Inflammatory macrophage (primary cell): Measurements from ENCODE around the gene BCKDHB.

Experiments used
- DNase-seq, 2 donors: peaks; one replicate each; pipeline ENCODE4 v3.0.0-alpha.2; 2020 to 2022

Gene BCKDHB

DNA sequence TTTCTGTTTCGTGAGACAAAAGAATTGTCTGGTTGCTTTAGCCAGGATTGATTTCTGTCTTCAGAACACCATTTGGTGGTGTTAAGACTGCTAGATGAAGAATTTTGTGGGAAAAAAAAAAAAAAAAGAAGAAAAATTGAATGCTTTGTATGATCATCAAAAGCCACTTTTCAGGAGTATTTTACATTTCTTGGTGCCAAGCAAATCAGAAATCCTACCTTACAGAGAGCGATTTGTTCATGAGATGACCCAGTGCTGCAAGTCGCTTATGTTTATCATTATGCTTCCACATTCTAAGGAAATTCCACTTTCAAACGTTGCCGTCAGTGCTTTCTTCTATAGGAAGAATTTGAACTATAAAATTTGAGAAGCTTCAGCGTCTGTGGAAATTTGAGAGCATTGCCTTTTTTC, 228.7 kb downstream of the BCKDHB start:
- no peak for DNase-seq

DNA sequence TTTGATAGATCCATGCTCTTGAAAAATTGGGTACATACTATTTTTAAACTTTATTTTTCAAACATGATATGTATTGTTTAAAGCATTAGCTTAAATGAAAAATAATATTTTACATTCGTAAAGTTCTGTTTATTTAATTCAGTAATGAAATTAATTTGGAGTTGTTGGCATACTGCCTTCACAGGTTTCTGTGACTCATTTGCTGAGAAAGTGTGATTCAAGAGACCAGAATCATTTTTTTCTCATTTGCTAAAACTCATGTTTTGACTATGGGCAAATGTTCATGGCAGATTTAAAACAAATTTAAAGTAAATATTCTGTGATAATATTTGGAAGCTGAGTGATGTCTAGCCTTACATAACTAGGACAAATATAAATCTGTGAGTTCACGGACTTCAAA, 230.4 kb downstream of the BCKDHB start:
- no peak for DNase-seq

DNA sequence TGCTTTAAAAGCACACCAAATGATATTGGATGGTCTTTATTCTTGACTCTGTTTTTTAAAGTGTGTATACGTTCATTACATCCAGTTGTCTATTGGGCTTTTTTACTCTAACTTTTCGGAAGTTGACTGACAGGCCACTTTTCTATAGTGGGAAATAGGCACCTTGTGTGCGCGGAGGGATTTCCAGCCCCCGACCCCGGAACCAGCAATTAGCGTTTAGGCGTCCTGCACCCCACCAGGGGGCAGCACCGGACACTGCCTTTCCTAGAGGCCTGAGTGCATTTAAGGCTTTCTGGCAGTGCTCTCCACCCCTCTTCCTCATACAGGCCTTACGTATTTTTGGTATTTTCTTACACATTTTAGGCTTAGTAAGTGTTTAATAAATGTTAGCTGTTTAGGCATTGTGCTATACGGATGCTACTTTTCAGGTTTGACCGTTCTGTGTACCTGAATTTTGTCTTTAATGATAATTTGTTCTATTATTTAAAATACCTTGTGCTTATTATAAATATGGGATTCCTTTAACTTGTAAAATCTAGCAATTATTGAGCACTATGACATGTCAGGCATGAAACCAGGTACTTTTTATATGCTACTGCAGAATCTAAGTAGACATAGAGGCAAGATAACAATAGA, 231.8 kb downstream of the BCKDHB start:
- DNase-seq: peak; percentile 49 to 77

DNA sequence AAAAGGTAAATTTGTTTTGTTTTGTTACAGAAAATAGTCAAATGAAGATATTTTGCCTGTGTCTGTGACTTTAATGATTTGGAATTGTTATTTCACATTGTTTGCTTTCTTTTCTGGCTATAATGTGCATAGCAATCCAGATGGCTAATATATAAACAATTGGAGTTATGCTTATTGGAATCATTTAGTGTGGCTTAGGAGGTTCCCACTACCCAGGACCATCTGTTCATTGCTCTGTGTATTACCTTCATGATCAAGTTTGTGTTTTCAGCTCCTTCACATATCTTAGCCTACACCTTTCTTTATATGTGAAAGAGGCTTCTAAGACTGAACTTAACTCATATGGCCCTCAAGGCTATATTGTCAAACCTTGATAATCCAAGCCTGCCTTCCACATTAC, 232.9 kb downstream of the BCKDHB start:
- DNase-seq: no peak

DNA sequence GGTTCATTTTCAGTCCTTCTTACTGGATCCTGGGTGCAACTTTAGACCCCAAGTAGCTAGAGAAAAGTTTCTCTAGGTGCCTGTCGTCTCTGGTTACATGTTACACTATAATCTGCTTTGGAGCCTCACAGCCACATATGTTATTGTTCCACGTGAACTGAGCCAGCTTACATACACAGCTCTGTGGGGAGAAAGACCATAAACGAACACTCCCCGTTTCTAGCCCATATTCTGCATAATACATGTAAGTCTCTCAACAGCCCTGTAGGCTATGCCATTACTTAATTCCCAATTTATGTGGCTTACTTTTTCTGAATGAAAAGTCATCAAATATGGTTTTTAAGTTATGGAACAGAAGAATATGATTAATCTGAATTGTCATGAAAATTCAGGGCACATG, 233.8 kb downstream of the BCKDHB start:
- DNase-seq: no peak

DNA sequence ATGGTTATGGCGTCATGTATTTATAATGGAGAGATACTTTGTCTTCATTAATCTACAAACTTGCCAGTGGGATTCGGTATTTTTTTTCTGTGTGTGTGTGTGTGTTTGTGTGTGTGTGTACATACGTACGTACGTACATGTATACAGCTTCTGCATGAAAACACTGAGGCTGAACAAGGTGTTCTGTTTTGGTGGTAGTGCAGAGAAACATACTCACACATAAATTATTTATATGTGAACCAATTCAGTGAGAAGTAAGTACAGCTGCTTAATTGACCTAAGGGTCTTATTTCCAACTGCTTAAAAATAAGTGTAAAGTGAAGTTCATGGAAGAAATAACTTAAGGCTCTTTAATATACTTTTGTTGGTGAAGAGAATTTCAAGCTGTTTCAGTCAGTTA, 234.2 kb downstream of the BCKDHB start:
- no peak for DNase-seq

DNA sequence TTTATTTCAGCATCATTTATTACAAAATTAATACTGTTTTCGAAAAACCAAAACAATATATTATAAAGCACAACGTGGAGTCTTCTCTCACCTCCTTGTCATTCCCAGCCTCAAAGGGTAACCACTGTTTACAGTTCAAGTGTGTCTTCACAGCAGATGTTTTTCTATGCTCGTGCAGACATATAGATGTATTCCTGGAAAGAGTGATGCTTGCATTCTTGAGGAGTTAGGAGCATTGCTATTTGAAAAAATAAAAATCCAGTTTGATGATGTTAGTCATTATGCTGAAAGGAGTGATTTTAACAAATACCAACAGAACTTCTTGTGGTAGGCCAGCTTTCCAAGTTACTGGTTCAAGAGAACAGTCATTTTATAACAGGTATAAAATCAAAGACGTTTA, 234.9 kb downstream of the BCKDHB start:
- no peak for DNase-seq

DNA sequence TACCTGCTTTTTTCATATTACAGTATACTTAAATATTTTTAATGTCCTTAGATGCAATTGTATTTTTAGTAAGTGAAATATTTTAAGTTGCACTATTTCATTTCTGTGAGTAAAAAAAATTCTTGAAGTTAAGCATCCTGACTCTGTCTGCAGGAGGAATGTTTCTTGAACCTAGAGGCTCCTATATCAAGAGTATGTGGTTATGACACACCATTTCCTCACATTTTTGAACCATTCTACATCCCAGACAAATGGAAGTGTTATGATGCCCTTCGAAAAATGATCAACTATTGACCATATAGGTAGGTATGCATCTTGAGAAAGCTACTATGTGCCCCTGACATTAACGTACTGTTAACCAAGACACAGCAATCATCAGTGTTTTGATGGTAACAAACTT, 237.0 kb downstream of the BCKDHB start:
- DNase-seq: no peak

DNA sequence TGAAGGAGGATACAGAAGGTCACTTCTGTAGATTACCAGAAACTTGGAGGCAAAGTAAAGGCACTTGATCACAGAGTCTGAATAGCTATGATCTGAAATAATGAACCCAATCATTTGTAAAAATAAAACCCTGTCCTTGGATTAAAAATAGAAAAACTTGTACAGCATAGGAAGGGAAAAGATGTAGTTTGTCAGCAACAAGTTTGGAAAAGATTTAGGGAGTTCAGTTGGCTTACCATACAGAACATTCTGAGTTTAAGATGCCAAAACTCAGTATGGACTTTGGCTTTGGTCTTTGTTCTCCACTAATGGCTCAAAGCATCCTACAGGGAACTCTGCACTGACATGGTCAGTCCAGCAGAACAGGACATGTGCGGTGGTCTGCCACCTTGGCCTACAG, 240.6 kb downstream of the BCKDHB start:
- DNase-seq: no peak

DNA sequence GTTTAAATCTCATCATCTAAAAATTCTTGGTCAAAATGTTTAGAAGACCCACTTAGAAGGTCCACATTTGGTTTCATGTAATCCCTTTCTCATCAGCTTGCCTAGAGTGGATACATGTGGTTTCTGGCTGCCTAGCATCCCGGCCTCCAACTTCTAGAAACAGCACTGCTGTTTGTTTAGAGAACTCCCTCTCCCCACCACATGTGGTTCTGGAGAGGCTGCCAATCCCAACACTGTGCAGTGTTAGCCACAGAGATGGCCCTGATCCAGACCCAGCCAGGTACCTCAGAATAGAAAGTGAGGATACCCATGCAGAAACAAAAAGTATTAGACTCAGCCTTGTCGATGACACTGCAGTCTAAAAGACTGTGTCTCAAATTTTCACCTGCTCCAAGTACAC, 241.8 kb downstream of the BCKDHB start:
- DNase-seq: no peak

DNA sequence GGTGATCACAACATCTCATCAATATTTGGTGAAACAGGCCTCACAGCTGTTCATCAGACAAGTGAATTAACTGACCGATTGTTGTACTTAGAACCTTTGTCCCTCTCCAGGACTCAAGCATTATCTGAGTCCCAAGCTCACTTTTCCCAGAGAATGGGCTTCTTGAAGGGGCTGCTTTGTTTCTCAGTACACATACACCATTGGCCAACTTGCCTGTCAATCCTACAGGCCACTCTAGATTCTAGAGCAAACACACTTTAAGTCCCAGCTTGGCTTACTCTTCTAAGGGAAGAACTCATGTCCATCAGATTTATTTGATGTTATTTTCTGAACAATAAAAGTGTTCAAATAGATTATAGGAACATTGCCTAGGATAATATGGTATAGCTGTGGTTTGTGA, 249.5 kb downstream of the BCKDHB start:
- no peak for DNase-seq

DNA sequence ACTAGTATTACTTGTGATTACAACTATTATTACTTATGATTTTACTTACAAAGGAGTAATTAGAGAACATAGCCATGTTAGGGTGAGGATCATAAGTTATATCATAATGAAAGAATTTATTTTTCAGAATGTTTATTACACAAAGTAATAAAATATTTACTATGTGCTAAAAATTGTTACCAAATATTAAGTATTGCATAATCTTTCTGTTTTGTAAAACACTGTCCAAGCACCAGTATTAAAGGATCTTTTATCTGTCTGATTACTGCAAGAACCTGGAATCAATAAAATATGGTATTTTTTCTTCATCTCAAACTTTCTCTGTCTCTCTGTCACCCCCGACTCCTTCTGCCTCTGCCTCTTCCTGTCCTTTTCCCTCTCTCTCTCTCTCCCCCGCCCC, 250.1 kb downstream of the BCKDHB start:
- no peak for DNase-seq

DNA sequence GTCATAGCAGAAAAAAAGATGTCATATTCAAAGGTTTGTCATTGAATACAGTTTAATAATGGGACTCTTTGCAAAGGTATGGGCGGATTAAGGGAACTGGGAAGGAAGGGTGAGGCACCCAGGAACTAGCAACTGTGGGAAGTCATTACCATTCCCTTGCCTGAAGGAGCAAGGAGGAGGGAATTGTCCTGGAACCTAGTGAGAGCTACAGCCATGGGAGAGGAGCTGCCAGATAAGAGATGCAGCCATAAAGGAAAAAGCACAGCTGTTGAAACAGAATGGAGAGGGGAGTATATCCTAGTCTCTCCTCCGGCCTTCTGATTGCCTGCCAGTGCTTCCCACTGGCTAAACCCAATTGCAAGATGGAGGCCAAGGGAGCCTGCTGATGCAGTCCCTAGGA, 250.6 kb downstream of the BCKDHB start:
- DNase-seq: no peak

DNA sequence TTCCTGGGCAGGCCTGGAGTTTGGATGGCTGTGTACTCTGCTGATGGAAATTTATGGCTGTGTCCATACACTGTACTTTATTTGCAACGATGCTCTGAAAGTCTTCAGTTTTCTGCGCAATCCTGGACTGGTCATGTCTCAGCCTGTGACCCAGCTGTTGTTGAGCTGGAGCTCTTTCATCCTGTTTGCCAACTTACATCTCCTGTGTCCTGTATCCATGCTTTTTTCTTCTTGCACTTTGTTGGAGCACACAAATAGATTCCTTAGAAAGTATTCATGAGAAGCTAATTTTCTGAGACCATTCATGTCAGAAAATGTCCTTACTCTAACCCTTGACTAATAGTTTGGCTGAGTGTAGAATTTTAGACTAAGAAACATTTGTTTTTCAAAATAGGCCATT, 251.2 kb downstream of the BCKDHB start:
- DNase-seq: no peak

DNA sequence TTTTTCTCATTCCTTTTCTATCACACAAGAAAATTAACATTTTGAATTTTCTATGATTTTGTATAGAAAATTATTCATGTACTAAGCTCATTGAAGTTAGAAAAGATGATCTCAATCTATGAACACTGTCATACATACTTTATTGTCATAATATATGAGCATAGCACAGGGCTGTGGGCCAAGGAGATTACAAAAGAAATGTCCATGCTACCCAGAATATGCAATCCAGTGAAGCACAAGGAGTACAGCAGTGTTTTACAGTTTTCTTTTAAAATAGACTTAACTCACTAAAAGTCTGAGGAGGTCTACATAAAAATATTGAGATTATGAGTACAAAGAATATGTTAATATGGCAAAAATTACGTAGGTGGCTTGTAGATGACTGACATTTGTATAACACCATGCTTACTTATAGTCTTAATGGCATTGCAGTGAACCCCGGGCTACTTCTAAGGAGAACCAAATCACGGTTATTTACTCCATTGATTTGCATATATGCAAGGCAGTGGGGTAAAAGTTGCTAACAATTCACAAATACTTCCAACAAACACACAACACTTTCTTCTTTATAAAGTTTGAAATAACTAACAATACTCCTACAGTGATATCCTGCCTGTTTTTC, 257.1 kb downstream of the BCKDHB start:
- no peak for DNase-seq

DNA sequence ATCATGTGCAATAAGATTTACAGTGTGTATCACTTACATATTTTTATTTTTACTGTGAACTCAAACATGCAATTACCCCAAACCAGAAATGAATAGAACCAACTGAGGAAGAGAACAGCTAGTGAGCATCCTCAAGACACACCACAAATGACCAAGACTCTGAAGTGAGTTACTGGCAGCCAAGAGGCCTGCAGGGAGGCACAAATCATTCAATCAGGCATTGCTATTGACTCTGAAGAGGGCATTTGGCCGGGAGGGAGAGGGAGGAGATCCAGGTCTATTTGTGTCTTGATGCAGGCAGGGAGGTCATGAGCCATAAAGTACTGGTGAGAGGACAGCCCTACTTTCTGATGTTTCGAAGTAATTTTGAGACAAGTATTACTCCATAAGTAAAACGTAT, 257.7 kb downstream of the BCKDHB start:
- DNase-seq: no peak

DNA sequence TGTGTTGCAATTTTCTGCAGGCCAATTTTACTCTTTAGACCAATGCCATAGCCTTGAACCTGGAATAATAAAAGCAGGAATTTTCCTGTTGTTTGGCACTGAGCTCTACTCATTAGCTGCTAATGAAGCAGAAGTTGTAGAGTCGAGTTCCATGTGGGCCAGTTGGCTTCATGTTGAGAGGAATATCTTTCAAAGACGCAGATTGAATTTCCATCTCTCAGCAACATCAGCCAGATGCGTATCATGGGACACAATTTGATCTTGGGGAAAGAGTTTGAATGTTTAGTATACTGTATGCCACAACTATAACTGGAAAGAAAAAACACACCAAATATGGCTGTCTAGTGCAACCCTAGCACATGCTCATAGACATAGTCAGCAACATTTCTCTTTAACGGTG, 259.6 kb downstream of the BCKDHB start:
- no peak for DNase-seq

DNA sequence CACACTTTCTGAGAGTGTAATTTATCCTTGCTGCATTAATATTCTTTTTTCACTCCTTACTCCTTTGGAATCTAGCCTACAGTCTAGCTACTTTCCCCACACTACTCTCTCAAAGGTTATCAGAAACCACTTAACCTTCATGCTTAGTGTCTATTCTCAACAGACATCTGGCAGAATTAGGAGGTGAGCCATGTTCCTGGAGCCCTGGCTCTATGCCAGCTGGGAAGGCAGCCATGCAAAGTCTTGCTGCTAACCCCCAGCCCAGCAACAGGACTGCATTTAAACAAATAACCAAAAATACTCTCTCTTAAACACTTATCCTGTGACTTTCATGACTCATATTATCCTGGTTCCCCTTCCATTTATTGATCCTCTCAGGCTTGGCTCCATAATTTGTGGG, 260.2 kb downstream of the BCKDHB start:
- DNase-seq: no peak

DNA sequence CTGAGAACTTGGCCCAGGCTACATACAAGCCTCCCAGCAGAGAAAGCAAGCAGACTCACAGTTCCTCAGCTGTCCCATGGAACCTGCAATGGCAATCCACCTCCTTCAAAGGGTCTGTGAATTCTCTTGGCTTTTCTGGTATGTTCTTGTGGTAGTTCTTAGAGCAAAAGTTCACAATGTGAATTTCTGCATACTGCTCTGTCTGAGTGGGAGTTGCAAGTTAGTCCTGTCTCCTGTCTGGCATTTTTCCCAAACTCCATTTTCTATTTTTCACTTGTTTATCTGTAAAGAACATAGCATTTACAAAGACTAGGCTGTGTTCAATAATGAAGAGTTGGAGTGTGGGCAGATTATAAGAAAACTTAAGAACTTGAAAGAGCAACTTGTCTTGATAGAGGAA, 269.9 kb downstream of the BCKDHB start:
- no peak for DNase-seq

DNA sequence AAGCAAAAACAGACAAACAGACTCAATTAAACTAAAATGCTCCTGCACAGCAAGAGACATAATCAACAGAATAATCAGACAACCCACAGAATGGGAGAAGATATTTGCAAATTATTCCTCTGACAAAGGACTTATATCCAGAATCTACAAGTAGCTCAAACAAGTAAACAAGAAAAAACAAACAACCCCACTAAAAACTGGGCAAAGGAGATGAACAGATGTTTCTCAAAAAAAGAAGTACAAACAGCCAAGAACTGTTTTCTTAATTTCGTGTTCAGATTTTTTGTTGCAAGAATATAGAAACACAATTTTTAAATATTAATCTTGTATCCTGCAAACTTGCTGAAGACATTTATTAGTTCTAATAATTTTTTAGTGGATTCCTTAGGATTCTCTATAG, 274.1 kb downstream of the BCKDHB start:
- DNase-seq: no peak

DNA sequence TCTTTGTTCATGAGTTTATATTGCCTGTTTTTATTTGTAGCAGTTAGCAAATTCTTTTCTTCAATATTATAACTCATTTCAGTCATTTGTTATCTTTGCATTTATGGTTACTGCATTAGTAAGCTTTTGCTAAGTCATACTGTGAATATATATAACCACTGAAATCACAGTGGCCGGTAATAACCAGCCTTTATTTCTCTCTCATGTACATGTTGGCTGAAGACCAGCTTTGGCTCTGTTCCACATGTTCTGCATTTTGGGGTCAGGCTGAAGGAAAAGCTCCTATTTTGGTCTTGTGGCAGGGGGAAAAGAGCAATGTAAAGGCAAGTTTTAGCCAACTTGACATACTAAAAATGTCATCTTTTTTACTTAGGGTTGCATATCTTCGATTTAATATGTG, 276.3 kb downstream of the BCKDHB start:
- no peak for DNase-seq

DNA sequence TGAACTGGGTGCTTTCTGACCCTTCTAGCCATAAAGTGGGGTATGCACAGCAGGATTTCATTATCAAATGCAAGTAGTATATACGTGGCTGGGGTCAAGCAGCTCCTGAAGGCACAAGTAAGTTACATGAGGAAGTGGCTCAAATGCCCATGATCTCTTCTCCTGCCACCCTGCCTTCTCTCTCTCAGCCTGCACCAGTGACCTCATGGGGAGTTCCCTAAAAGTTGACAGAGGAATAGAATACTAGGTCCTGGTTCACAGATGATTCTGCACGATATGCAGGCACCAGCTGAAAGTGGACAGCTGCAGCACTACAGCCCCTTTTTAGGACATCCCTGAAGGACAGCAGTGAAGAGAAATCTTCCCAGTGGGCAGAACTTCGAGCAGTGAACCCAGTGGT, 282.0 kb downstream of the BCKDHB start:
- DNase-seq: no peak
